A549 (cell line): Measurements from ENCODE around the gene ASPG.

Experiments used
- EP300 ChIP-seq, 2 experiments: fragments of >200 bp; sonication (Bioruptor Twin); formaldehyde crosslinking; IDR thresholded peaks; 2 replicates in 1 of 2; 3 replicates in 1 of 2; pipeline ENCODE4 v1.6.1; 2016 to 2017
- MAZ ChIP-seq: fragments of 150-350 bp; IDR thresholded peaks from 2 replicates; pipeline ENCODE4 v1.6.1; 2014; ENCODE audit warnings: antibody characterized with exemption, low read depth, low read length, borderline replicate concordance
- MYC ChIP-seq: IDR thresholded peaks from 2 replicates; pipeline ENCODE4 v1.6.1; 2012; ENCODE audit warnings: mild to moderate bottlenecking, inconsistent platforms, low read length, improper control_type of control experiment, borderline replicate concordance
- NR3C1 ChIP-seq: fragments of >200 bp; sonication (Bioruptor Twin); formaldehyde crosslinking; IDR thresholded peaks from 3 replicates; pipeline ENCODE4 v1.6.1; 2017
- POLR2A ChIP-seq: IDR thresholded peaks from 2 replicates; pipeline ENCODE4 v1.6.1; 2012; ENCODE audit warnings: mild to moderate bottlenecking, low read length
- TF ChIP-seq, protein P1 (sequence below): fragments of >200 bp; sonication (Bioruptor Twin); formaldehyde crosslinking; IDR thresholded peaks from 3 replicates; pipeline ENCODE4 v1.5.1; 2016
- TF ChIP-seq, protein P2 (sequence below): fragments of >200 bp; sonication (Bioruptor Twin); formaldehyde crosslinking; IDR thresholded peaks from 3 replicates; pipeline ENCODE4 v1.6.1; 2016

DNA sequence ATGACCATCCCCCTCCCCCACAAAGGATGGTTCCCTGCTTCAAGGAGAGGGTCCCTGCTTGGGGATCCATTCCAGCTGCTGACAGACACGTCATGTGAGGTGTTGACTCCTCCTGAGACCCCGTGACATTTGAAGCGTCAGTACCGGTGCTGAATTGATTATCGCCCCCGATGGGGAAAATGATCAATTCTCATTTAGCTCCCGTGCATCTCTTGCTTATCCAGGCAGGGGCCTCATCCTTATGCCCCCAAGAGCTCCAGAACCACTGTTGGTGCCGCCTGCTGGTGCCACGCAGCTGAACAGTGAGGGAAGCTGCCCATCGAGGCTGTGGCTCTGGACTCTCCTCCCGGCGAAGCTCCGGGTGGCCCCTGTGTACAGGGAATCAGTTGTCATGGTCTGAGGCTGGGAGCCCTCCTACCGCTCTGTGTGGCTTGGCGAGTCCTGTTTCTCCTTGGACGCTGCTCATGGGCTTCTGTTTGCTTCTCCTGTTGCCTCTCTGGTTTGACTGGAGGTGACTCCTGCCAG lies 57.5 kb downstream of the ASPG start:
- TF ChIP-seq, protein P1, sequence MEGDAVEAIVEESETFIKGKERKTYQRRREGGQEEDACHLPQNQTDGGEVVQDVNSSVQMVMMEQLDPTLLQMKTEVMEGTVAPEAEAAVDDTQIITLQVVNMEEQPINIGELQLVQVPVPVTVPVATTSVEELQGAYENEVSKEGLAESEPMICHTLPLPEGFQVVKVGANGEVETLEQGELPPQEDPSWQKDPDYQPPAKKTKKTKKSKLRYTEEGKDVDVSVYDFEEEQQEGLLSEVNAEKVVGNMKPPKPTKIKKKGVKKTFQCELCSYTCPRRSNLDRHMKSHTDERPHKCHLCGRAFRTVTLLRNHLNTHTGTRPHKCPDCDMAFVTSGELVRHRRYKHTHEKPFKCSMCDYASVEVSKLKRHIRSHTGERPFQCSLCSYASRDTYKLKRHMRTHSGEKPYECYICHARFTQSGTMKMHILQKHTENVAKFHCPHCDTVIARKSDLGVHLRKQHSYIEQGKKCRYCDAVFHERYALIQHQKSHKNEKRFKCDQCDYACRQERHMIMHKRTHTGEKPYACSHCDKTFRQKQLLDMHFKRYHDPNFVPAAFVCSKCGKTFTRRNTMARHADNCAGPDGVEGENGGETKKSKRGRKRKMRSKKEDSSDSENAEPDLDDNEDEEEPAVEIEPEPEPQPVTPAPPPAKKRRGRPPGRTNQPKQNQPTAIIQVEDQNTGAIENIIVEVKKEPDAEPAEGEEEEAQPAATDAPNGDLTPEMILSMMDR = no peak
- TF ChIP-seq, protein P2, sequence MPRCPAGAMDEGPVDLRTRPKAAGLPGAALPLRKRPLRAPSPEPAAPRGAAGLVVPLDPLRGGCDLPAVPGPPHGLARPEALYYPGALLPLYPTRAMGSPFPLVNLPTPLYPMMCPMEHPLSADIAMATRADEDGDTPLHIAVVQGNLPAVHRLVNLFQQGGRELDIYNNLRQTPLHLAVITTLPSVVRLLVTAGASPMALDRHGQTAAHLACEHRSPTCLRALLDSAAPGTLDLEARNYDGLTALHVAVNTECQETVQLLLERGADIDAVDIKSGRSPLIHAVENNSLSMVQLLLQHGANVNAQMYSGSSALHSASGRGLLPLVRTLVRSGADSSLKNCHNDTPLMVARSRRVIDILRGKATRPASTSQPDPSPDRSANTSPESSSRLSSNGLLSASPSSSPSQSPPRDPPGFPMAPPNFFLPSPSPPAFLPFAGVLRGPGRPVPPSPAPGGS = no peak
- no peak for TF ChIP-seq NR3C1
- no peak for TF ChIP-seq POLR2A
- no peak for TF ChIP-seq EP300 (IDR thresholded peaks at IDR 0.05)
- no peak for TF ChIP-seq MAZ
- no peak for TF ChIP-seq MYC
